ENCODE results near the gene LPGAT1.

- TF ChIP-seq CTCF (IDR thresholded peaks at IDR 0.05 in 2 of 3, conservative IDR thresholded peaks at IDR 0.05 in 1 of 3; ENCODE audit: borderline replicate concordance in 1 of 3, insufficient read depth in 1 of 3, low read depth in 2 of 3, low read length in 2 of 3) (no peak), ZBTB33 (IDR thresholded peaks at IDR 0.05; ENCODE audit: extremely low read depth, insufficient replicate concordance, low read length) (no peak), YY1 (IDR thresholded peaks at IDR 0.05; ENCODE audit: extremely low read depth, insufficient replicate concordance, low read depth, low read length) (no peak), REST (IDR thresholded peaks at IDR 0.05; ENCODE audit: low read depth) (no peak), ATF3 (IDR thresholded peaks at IDR 0.05) (no peak), POLR2AphosphoS5 (IDR thresholded peaks at IDR 0.05; ENCODE audit: low read depth, low read length) (no peak)
Observed at GRCh38 chr1:211715971-211716370, 114.6 kb downstream of the LPGAT1 start.

Measured in HCT116 (cell line).